Stimulated activated CD4-positive, alpha-beta T cell treated with anti-CD3 and anti-CD28 coated beads, TNF-alpha, amount 100 ng/mL, for 24 hours (primary cell): Measurements from ENCODE around the gene RFXAP.
"Not testable (repeated sequence)": the region's sequence is repeated elsewhere in the genome, so short reads cannot be mapped to it uniquely, and the experiment has no call there.

Experiments used
- DNase-seq, 3 experiments: peaks; one replicate each; pipeline ENCODE4 v3.0.0-alpha.2; 2020; ENCODE audit warnings: low read depth in 3 of 3

The RFXAP gene

GRCh38 chr13:36818804-36819738, at the start of gene RFXAP:
RFXAP (plus strand) TSS chr13:36819222; CDS start chr13:36819358, 136 bp downstream.
- peak; percentile 73 to 87 (median 85) for DNase-seq

GRCh38 chr13:36769545-36769944, 49.5 kb upstream of the RFXAP start:
- DNase-seq, result no peak

GRCh38 chr13:36770741-36771140, 48.3 kb upstream of the RFXAP start:
- no peak for DNase-seq

GRCh38 chr13:36772853-36773252, 46.2 kb upstream of the RFXAP start:
- DNase-seq, result no peak

- no peak for DNase-seq
Measured at GRCh38 chr13:36774931-36775330, 44.1 kb upstream of the RFXAP start.

- no peak for DNase-seq
Measured at GRCh38 chr13:36776175-36776574, 42.8 kb upstream of the RFXAP start.

GRCh38 chr13:36778083-36778671, 40.8 kb upstream of the RFXAP start:
- DNase-seq, result no peak

- no peak for DNase-seq
Measured at GRCh38 chr13:36783890-36784289, 35.1 kb upstream of the RFXAP start.

- not testable (repeated sequence) for DNase-seq
Measured at GRCh38 chr13:36786175-36786574, 32.8 kb upstream of the RFXAP start.

- DNase-seq, result no peak
Measured at GRCh38 chr13:36787181-36787580, 31.8 kb upstream of the RFXAP start.

- DNase-seq, result no peak
Measured at GRCh38 chr13:36788276-36788675, 30.7 kb upstream of the RFXAP start.

- DNase-seq, result no peak
Measured at GRCh38 chr13:36789061-36789460, 30.0 kb upstream of the RFXAP start.

GRCh38 chr13:36789730-36790129, 29.3 kb upstream of the RFXAP start:
- no peak for DNase-seq

GRCh38 chr13:36794706-36795105, 24.3 kb upstream of the RFXAP start:
- no peak for DNase-seq

GRCh38 chr13:36795463-36795862, 23.6 kb upstream of the RFXAP start:
- no peak for DNase-seq

- DNase-seq, result no peak
Measured at GRCh38 chr13:36796052-36796451, 23.0 kb upstream of the RFXAP start.

GRCh38 chr13:36801035-36801434, 18.0 kb upstream of the RFXAP start:
- DNase-seq, result no peak

GRCh38 chr13:36804588-36804987, 14.4 kb upstream of the RFXAP start:
- no peak for DNase-seq

- DNase-seq, result no peak
Measured at GRCh38 chr13:36806102-36806501, 12.9 kb upstream of the RFXAP start.

- DNase-seq, result no peak
Measured at GRCh38 chr13:36807616-36808015, 11.4 kb upstream of the RFXAP start.

- no peak for DNase-seq
Measured at GRCh38 chr13:36813225-36813624, 5.8 kb upstream of the RFXAP start.

GRCh38 chr13:36814465-36814864, 4.6 kb upstream of the RFXAP start:
- DNase-seq, result no peak

GRCh38 chr13:36815062-36815461, 4.0 kb upstream of the RFXAP start:
- DNase-seq, result no peak
